ENCODE data around the gene NBR1.

The NBR1 gene

GRCh38 chr17:43215341-43215740, 44.3 kb downstream of the NBR1 start:
- Histone ChIP-seq H3K27ac (ENCODE audit: insufficient read depth, low read depth, low read length, poor library complexity, severe bottlenecking) (no peak overlapping the region), H3K4me3 (ENCODE audit: insufficient read depth, low read depth, low read length) (no peak overlapping the region), H3K9me3 (ENCODE audit: control insufficient read depth, low read length) (no peaks in the 10 kb centered on the region), H3K4me1 (ENCODE audit: control insufficient read depth, insufficient read depth, low read length) (peaks cover 6% of the 10 kb centered on the region), H3K36me3 (ENCODE audit: control insufficient read depth, insufficient read depth, low read length) (peaks cover 4% of the 10 kb centered on the region), H3K27me3 (ENCODE audit: control insufficient read depth, insufficient read depth, low read length, poor library complexity, severe bottlenecking) (no peaks in the 10 kb centered on the region)
- 89 to 97% methylated on average over 3 of the region's 3 CpGs for WGBS, 2 experiments

- H3K36me3 ChIP-seq (ENCODE audit: control insufficient read depth, insufficient read depth, low read length) = peaks cover 4% of the 10 kb centered on the region
- no peak overlapping the region for H3K27ac ChIP-seq (ENCODE audit: insufficient read depth, low read depth, low read length, poor library complexity, severe bottlenecking)
- no peaks in the 10 kb centered on the region for H3K27me3 ChIP-seq (ENCODE audit: control insufficient read depth, insufficient read depth, low read length, poor library complexity, severe bottlenecking)
- no peaks in the 10 kb centered on the region for H3K9me3 ChIP-seq (ENCODE audit: control insufficient read depth, low read length)
- WGBS, 2 experiments = 92 to 93% methylated on average over 4 of the region's 4 CpGs
- no peak overlapping the region for H3K4me3 ChIP-seq (ENCODE audit: insufficient read depth, low read depth, low read length)
- H3K4me1 ChIP-seq (ENCODE audit: control insufficient read depth, insufficient read depth, low read length) = peaks cover 6% of the 10 kb centered on the region
Observed at GRCh38 chr17:43216369-43216761, 45.4 kb downstream of the NBR1 start.

- Histone ChIP-seq H3K27me3 (ENCODE audit: control insufficient read depth, insufficient read depth, low read length, poor library complexity, severe bottlenecking) (no peaks in the 10 kb centered on the region), H3K4me3 (ENCODE audit: insufficient read depth, low read depth, low read length) (no peak overlapping the region), H3K9me3 (ENCODE audit: control insufficient read depth, low read length) (no peaks in the 10 kb centered on the region), H3K4me1 (ENCODE audit: control insufficient read depth, insufficient read depth, low read length) (peaks cover 6% of the 10 kb centered on the region), H3K27ac (ENCODE audit: insufficient read depth, low read depth, low read length, poor library complexity, severe bottlenecking) (no peak overlapping the region), H3K36me3 (ENCODE audit: control insufficient read depth, insufficient read depth, low read length) (peaks cover 4% of the 10 kb centered on the region)
- 94 to 98% methylated on average over 4 of the region's 4 CpGs for WGBS, 2 experiments
Observed at GRCh38 chr17:43216762-43217613, 46.0 kb downstream of the NBR1 start.

GRCh38 chr17:43217614-43218087, 46.6 kb downstream of the NBR1 start:
- Histone ChIP-seq H3K27ac (ENCODE audit: insufficient read depth, low read depth, low read length, poor library complexity, severe bottlenecking) (no peak overlapping the region), H3K4me3 (ENCODE audit: insufficient read depth, low read depth, low read length) (no peak overlapping the region), H3K9me3 (ENCODE audit: control insufficient read depth, low read length) (no peaks in the 10 kb centered on the region), H3K27me3 (ENCODE audit: control insufficient read depth, insufficient read depth, low read length, poor library complexity, severe bottlenecking) (no peaks in the 10 kb centered on the region), H3K36me3 (ENCODE audit: control insufficient read depth, insufficient read depth, low read length) (peaks cover 4% of the 10 kb centered on the region), H3K4me1 (ENCODE audit: control insufficient read depth, insufficient read depth, low read length) (peaks cover under 1% of the 10 kb centered on the region)
- 85 to 98% methylated on average over 2 of the region's 2 CpGs for WGBS, 2 experiments

- H3K36me3 ChIP-seq (ENCODE audit: control insufficient read depth, insufficient read depth, low read length) = peaks cover 4% of the 10 kb centered on the region
Observed at GRCh38 chr17:43219001-43219400, 48.0 kb downstream of the NBR1 start.

GRCh38 chr17:43219746-43220380, 48.8 kb downstream of the NBR1 start:
- no peak overlapping the region for H3K27ac ChIP-seq (ENCODE audit: insufficient read depth, low read depth, low read length, poor library complexity, severe bottlenecking)
- no peak overlapping the region for H3K4me3 ChIP-seq (ENCODE audit: insufficient read depth, low read depth, low read length)
- no peaks in the 10 kb centered on the region for H3K9me3 ChIP-seq (ENCODE audit: control insufficient read depth, low read length)
- 82 to 87% methylated on average over 8 of the region's 8 CpGs for WGBS, 2 experiments
- H3K36me3 ChIP-seq (ENCODE audit: control insufficient read depth, insufficient read depth, low read length) = peaks cover 4% of the 10 kb centered on the region
- no peaks in the 10 kb centered on the region for H3K27me3 ChIP-seq (ENCODE audit: control insufficient read depth, insufficient read depth, low read length, poor library complexity, severe bottlenecking)
- H3K4me1 ChIP-seq (ENCODE audit: control insufficient read depth, insufficient read depth, low read length) = no peaks in the 10 kb centered on the region

More at GRCh38 chr17:43219001-43219400, 48.0 kb downstream of the NBR1 start:
- whole genome bisulfite sequencing, 2 experiments = 91 to 95% methylated on average over 2 of the region's 2 CpGs
- H3K27ac ChIP-seq (ENCODE audit: insufficient read depth, low read depth, low read length, poor library complexity, severe bottlenecking) = no peak overlapping the region
- H3K4me1 ChIP-seq (ENCODE audit: control insufficient read depth, insufficient read depth, low read length) = no peaks in the 10 kb centered on the region
- H3K4me3 ChIP-seq (ENCODE audit: insufficient read depth, low read depth, low read length) = no peak overlapping the region
- H3K9me3 ChIP-seq (ENCODE audit: control insufficient read depth, low read length) = no peaks in the 10 kb centered on the region
- no peaks in the 10 kb centered on the region for H3K27me3 ChIP-seq (ENCODE audit: control insufficient read depth, insufficient read depth, low read length, poor library complexity, severe bottlenecking)

- WGBS, 2 experiments = 81 to 84% methylated on average over 9 of the region's 9 CpGs
- Histone ChIP-seq H3K27me3 (ENCODE audit: control insufficient read depth, insufficient read depth, low read length, poor library complexity, severe bottlenecking) (no peaks in the 10 kb centered on the region), H3K36me3 (ENCODE audit: control insufficient read depth, insufficient read depth, low read length) (peaks cover 2% of the 10 kb centered on the region), H3K27ac (ENCODE audit: insufficient read depth, low read depth, low read length, poor library complexity, severe bottlenecking) (no peak overlapping the region), H3K4me1 (ENCODE audit: control insufficient read depth, insufficient read depth, low read length) (no peaks in the 10 kb centered on the region), H3K4me3 (ENCODE audit: insufficient read depth, low read depth, low read length) (no peak overlapping the region), H3K9me3 (ENCODE audit: control insufficient read depth, low read length) (no peaks in the 10 kb centered on the region)
Observed at GRCh38 chr17:43220511-43221125, 49.6 kb downstream of the NBR1 start.

- H3K36me3 ChIP-seq (ENCODE audit: control insufficient read depth, insufficient read depth, low read length) = no peaks in the 10 kb centered on the region
- H3K9me3 ChIP-seq (ENCODE audit: control insufficient read depth, low read length) = no peaks in the 10 kb centered on the region
- H3K27me3 ChIP-seq (ENCODE audit: control insufficient read depth, insufficient read depth, low read length, poor library complexity, severe bottlenecking) = no peaks in the 10 kb centered on the region
- no peak overlapping the region for H3K4me3 ChIP-seq (ENCODE audit: insufficient read depth, low read depth, low read length)
- H3K4me1 ChIP-seq (ENCODE audit: control insufficient read depth, insufficient read depth, low read length) = no peaks in the 10 kb centered on the region
- 94 to 98% methylated on average over 7 of the region's 7 CpGs for WGBS, 2 experiments
- H3K27ac ChIP-seq (ENCODE audit: insufficient read depth, low read depth, low read length, poor library complexity, severe bottlenecking) = no peak overlapping the region
Observed at GRCh38 chr17:43224146-43224705, 53.2 kb downstream of the NBR1 start.

- Histone ChIP-seq H3K4me3 (ENCODE audit: insufficient read depth, low read depth, low read length) (no peak overlapping the region), H3K27ac (ENCODE audit: insufficient read depth, low read depth, low read length, poor library complexity, severe bottlenecking) (no peak overlapping the region), H3K4me1 (ENCODE audit: control insufficient read depth, insufficient read depth, low read length) (no peaks in the 10 kb centered on the region), H3K9me3 (ENCODE audit: control insufficient read depth, low read length) (no peaks in the 10 kb centered on the region), H3K36me3 (ENCODE audit: control insufficient read depth, insufficient read depth, low read length) (no peaks in the 10 kb centered on the region), H3K27me3 (ENCODE audit: control insufficient read depth, insufficient read depth, low read length, poor library complexity, severe bottlenecking) (no peaks in the 10 kb centered on the region)
- 92 to 94% methylated on average over 7 of the region's 7 CpGs for WGBS, 2 experiments
Observed at GRCh38 chr17:43226393-43226792, 55.4 kb downstream of the NBR1 start.

Data from ectodermal cell (in vitro differentiated cells).